WTC11 (cell line): ENCODE measurements around the gene RAB7A. TPM values are rescaled to one million over a fixed set of nuclear protein-coding genes. Genes with fewer than 3 reads are reported as not detected.

ENCODE experiments used
- ATAC-seq: fragments of 200-7000 bp; cut with Tn5 transposase; 2 replicates; pipeline ENCODE4 v1.10.0; 2021; ENCODE audit warnings: mild to moderate bottlenecking, moderate library complexity
- CTCF ChIA-PET: fragments of 300-600 bp; sonication (Branson Sonifier 250); formaldehyde crosslinking; loops from one replicate; lab custom pipeline; 2021; ENCODE audit warnings: antibody characterized with exemption; lab: Charles Lee
- POLR2A ChIA-PET: fragments of 350-600 bp; sonication (Branson Sonifier 250); formaldehyde crosslinking; loops from one replicate; lab custom pipeline; 2021; ENCODE audit warnings: antibody characterized with exemption; lab: Charles Lee
- DNase-seq: peaks from one replicate; pipeline ENCODE4 v3.0.0; 2021; ENCODE audit warnings: low spot score
- H3K27ac Mint-ChIP-seq: 2 replicates; pipeline ENCODE4 v1.8.0; 2021; ENCODE audit warnings: mixed read lengths
- H3K27me3 Mint-ChIP-seq: 2 replicates; pipeline ENCODE4 v1.8.0; 2021; ENCODE audit warnings: low read depth, mild to moderate bottlenecking, moderate library complexity, mixed read lengths
- H3K36me3 Mint-ChIP-seq: 2 replicates; pipeline ENCODE4 v1.8.0; 2021; ENCODE audit warnings: mixed read lengths
- H3K4me1 Mint-ChIP-seq: 2 replicates; pipeline ENCODE4 v1.8.0; 2022; ENCODE audit warnings: mixed read lengths
- H3K4me3 Mint-ChIP-seq: 2 replicates; pipeline ENCODE4 v1.8.0; 2021; ENCODE audit warnings: mild to moderate bottlenecking, moderate library complexity, mixed read lengths
- H3K9me3 Mint-ChIP-seq: 2 replicates; pipeline ENCODE4 v1.8.0; 2021; ENCODE audit warnings: mixed read lengths
- CBFB ChIP-seq: sonication (generic); formaldehyde crosslinking; IDR thresholded peaks from 2 replicates; pipeline ENCODE4 v1.8.1; 2022; ENCODE audit warnings: mild to moderate bottlenecking, low read depth, missing genetic modification reagents
- CREB1 ChIP-seq: sonication (generic); formaldehyde crosslinking; IDR thresholded peaks from 2 replicates; pipeline ENCODE4 v1.8.0; 2023; ENCODE audit warnings: mild to moderate bottlenecking, missing genetic modification reagents
- FOXP4 ChIP-seq: sonication (generic); formaldehyde crosslinking; IDR thresholded peaks from 2 replicates; pipeline ENCODE4 v1.8.0; 2022; ENCODE audit warnings: mild to moderate bottlenecking, missing genetic modification reagents
- HMGA2 ChIP-seq: fragments of 250-450 bp; sonication (Bioruptor Pico); IDR thresholded peaks from 2 replicates; pipeline ENCODE4 v1.4.0; 2021; ENCODE audit warnings: mild to moderate bottlenecking, moderate library complexity
- IRF1 ChIP-seq: sonication (generic); formaldehyde crosslinking; IDR thresholded peaks from 2 replicates; pipeline ENCODE4 v1.8.0; 2023; ENCODE audit warnings: missing genetic modification reagents
- JUN ChIP-seq: sonication (generic); formaldehyde crosslinking; IDR thresholded peaks from 2 replicates; pipeline ENCODE4 v1.8.0; 2023; ENCODE audit warnings: mild to moderate bottlenecking, missing genetic modification reagents
- MXD4 ChIP-seq: fragments of 250-450 bp; sonication (Bioruptor Pico); IDR thresholded peaks from 2 replicates; pipeline ENCODE4 v1.8.0; 2021; ENCODE audit warnings: mild to moderate bottlenecking, moderate library complexity, borderline replicate concordance
- NFYB ChIP-seq: sonication (generic); formaldehyde crosslinking; conservative IDR thresholded peaks from 2 replicates; pipeline ENCODE4 v1.8.0; 2022; ENCODE audit warnings: low read depth, missing genetic modification reagents
- SP1 ChIP-seq: sonication (generic); formaldehyde crosslinking; conservative IDR thresholded peaks from 2 replicates; pipeline ENCODE4 v1.8.1; 2022; ENCODE audit warnings: missing genetic modification reagents
- STAT6 ChIP-seq: sonication (generic); formaldehyde crosslinking; conservative IDR thresholded peaks from 2 replicates; pipeline ENCODE4 v1.8.1; 2023; ENCODE audit warnings: mild to moderate bottlenecking, low read depth, missing genetic modification reagents, moderate library complexity
- ZNF425 ChIP-seq: fragments of 250-450 bp; sonication (Bioruptor Pico); conservative IDR thresholded peaks from 2 replicates; pipeline ENCODE4 v1.9.0; 2021; ENCODE audit warnings: mild to moderate bottlenecking
- ZNF512 ChIP-seq: sonication (generic); formaldehyde crosslinking; IDR thresholded peaks from 2 replicates; pipeline ENCODE4 v1.8.1; 2022; ENCODE audit warnings: missing genetic modification reagents, borderline replicate concordance
- ZNF671 ChIP-seq: fragments of 250-450 bp; sonication (Bioruptor Pico); IDR thresholded peaks from 2 replicates; pipeline ENCODE4 v1.8.0; 2021; ENCODE audit warnings: mild to moderate bottlenecking
- total RNA-seq: library from RNA; stranded (reverse); gene quantifications from 3 replicates; pipeline ENCODE4 v1.2.3, GENCODE V29; 2021

RAB7A gene
- total RNA-seq, 1 experiment from 2014 or later, result 184 TPM

GRCh38 chr3:128781164-128781563, 55.2 kb downstream of the RAB7A start (continued):
- no peak for TF ChIP-seq STAT6
- no peak for TF ChIP-seq CBFB (CRISPR knock-in tag)
- no peak for TF ChIP-seq IRF1 (CRISPR knock-in tag)
- no peak for TF ChIP-seq NFYB (CRISPR knock-in tag)
- TF ChIP-seq ZNF425 (CRISPR knock-in tag), result no peak
- TF ChIP-seq FOXP4 (CRISPR knock-in tag), result no peak
- no peak for TF ChIP-seq ZNF512 (CRISPR knock-in tag)
- TF ChIP-seq JUN (CRISPR knock-in tag), result no peak
- no peak for TF ChIP-seq HMGA2 (CRISPR knock-in tag)

GRCh38 chr3:128782282-128783146, 56.5 kb downstream of the RAB7A start:
- no peak for DNase-seq
- Mint-ChIP-seq H3K27me3 (no peaks in the 10 kb centered on the region), H3K36me3 (peaks cover 4% of the 10 kb centered on the region; the same call in 1 of the 2 replicates), H3K4me3 (no peak overlapping the region), H3K9me3 (no peaks in the 10 kb centered on the region), H3K4me1 (peaks cover 62% of the 10 kb centered on the region), H3K27ac (0 out of 2 replicates have a peak overlapping the region, but pooled peaks have one; percentile 53)
- CTCF ChIA-PET, result interaction anchor here (0.6 to 4.1 kb wide), 4 partner anchors 37 to 102 kb away, joined by 4 to 23 read pairs (median 5); no protein-coding TSS in a partner anchor
- no peak for ATAC-seq
- TF ChIP-seq SP1 (CRISPR knock-in tag) (no peak), CREB1 (CRISPR knock-in tag) (no peak), MXD4 (CRISPR knock-in tag) (no peak), ZNF671 (CRISPR knock-in tag) (no peak)
- POLR2A ChIA-PET, result no interaction called here
